Spleen (tissue), 7 donors: Measurements from ENCODE around the gene ALPK3.

Experiments
- POLR2A ChIP-seq, 3 donors: fragments of 450-650 bp; IDR thresholded peaks; one replicate each; pipeline ENCODE4 v1.5.1; 2017; ENCODE audit warnings: antibody characterized with exemption in 3 of 3, mild to moderate bottlenecking in 1 of 3
- TF ChIP-seq, protein P1 (sequence below), 11 experiments: fragments of 200-600 bp in 7 of 11; fragments of 450-650 bp in 4 of 11; sonication (generic) in 4 of 11; IDR thresholded peaks in 8 of 11; conservative IDR thresholded peaks in 3 of 11; 1 replicate in 7 of 11; 2 replicates in 4 of 11; pipeline versions ENCODE4 v1.4.0 to v1.8.0; 2016 to 2021; ENCODE audit warnings: antibody characterized with exemption in 11 of 11, inconsistent platforms in 4 of 11, mild to moderate bottlenecking in 1 of 11
- donor health status: DM: no; HTN: no; CAD: no; lungs with moderate emphysema.
- donor health status: DM: no; HTN: no; CAD: no.
- donor health status: DM: no; HTN: no; CAD: no.

DNA sequence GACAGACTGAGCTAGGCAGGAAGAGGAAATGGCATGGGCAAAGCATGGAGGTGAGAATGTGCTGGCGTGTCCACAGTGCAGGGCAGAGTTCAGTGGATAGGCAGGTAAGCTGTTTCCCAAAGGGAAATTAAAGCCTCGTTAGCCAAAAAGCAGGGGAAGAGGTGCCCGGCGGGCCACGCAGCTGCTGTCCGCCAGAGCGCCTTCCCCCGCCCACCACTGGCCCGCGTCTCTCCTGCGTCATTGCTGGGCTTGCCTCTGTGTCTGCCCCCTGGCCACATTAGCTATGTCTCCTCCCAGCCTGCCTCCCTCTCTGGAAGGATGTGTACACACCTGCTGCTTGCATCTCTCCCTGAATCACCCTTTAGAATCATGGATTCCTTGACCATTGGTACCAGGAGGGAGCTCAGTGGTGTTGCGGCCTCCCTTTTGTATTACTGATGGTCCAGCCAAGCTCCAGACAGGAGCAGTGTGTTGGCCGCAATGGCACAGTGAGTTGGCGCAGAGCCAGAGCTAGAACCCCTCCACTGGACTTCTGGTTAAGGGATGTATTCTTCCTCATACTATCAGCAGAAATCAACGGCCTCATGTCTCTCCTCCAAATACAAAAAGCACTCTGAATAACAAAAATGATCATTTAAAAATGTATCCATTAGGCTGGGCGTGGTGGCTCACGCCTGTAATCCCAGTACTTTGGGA, 93.9 kb downstream of the ALPK3 start:
- TF ChIP-seq, protein P1, sequence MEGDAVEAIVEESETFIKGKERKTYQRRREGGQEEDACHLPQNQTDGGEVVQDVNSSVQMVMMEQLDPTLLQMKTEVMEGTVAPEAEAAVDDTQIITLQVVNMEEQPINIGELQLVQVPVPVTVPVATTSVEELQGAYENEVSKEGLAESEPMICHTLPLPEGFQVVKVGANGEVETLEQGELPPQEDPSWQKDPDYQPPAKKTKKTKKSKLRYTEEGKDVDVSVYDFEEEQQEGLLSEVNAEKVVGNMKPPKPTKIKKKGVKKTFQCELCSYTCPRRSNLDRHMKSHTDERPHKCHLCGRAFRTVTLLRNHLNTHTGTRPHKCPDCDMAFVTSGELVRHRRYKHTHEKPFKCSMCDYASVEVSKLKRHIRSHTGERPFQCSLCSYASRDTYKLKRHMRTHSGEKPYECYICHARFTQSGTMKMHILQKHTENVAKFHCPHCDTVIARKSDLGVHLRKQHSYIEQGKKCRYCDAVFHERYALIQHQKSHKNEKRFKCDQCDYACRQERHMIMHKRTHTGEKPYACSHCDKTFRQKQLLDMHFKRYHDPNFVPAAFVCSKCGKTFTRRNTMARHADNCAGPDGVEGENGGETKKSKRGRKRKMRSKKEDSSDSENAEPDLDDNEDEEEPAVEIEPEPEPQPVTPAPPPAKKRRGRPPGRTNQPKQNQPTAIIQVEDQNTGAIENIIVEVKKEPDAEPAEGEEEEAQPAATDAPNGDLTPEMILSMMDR (IDR thresholded peaks at IDR 0.05 in 8 of 11, conservative IDR thresholded peaks at IDR 0.05 in 3 of 11): no peak
- TF ChIP-seq POLR2A (IDR thresholded peaks at IDR 0.05): no peak
